HFFc6 (cell line): ENCODE results near the gene RAD51B. TPM values are rescaled to one million over a fixed set of nuclear protein-coding genes. Genes with fewer than 3 reads are reported as not detected.
"Not testable (repeated sequence)": the region's sequence is repeated elsewhere in the genome, so short reads cannot be mapped to it uniquely, and the experiment has no call there.

ENCODE experiments used
- DNase-seq: peaks from one replicate; pipeline ENCODE4 v3.0.0-alpha.2; 2018
- H3K27ac Mint-ChIP-seq: 2 replicates; pipeline ENCODE4 v1.8.0; 2020; ENCODE audit warnings: mild to moderate bottlenecking, mixed read lengths
- H3K27me3 Mint-ChIP-seq: 2 replicates; pipeline ENCODE4 v1.8.0; 2021; ENCODE audit warnings: mild to moderate bottlenecking, moderate library complexity, mixed read lengths; ENCODE audit not compliant: insufficient read depth
- H3K36me3 Mint-ChIP-seq: 2 replicates; pipeline ENCODE4 v1.8.0; 2021; ENCODE audit warnings: low read depth, mixed read lengths
- H3K4me1 Mint-ChIP-seq: 2 replicates; pipeline ENCODE4 v1.8.0; 2020; ENCODE audit warnings: low read depth, mixed read lengths
- H3K4me3 Mint-ChIP-seq: 2 replicates; pipeline ENCODE4 v1.8.0; 2020; ENCODE audit warnings: mild to moderate bottlenecking, moderate library complexity, mixed read lengths
- H3K9me3 Mint-ChIP-seq: 2 replicates; pipeline ENCODE4 v1.8.0; 2020; ENCODE audit warnings: mild to moderate bottlenecking, mixed read lengths
- total RNA-seq, 6 experiments: library from RNA; stranded (reverse); fragmentation: NEBNext Ultra II Directional; extraction: Animal tissue kit (Norgen Biotek cat#: 25700); gene quantifications; 2 replicates in 1 of 6; 3 replicates in 5 of 6; pipeline ENCODE4 v1.2.3, GENCODE V29; 2021
- TF ChIP-seq, protein P1 (sequence below): fragments of 200-600 bp; sonication (generic); IDR thresholded peaks from 2 replicates; pipeline ENCODE4 v1.5.0; 2021; ENCODE audit warnings: antibody characterized with exemption, mild to moderate bottlenecking

RAD51B gene
- total RNA-seq, 6 experiments from 2014 or later = 7.1 to 12.4 (median 9.6) TPM

DNA sequence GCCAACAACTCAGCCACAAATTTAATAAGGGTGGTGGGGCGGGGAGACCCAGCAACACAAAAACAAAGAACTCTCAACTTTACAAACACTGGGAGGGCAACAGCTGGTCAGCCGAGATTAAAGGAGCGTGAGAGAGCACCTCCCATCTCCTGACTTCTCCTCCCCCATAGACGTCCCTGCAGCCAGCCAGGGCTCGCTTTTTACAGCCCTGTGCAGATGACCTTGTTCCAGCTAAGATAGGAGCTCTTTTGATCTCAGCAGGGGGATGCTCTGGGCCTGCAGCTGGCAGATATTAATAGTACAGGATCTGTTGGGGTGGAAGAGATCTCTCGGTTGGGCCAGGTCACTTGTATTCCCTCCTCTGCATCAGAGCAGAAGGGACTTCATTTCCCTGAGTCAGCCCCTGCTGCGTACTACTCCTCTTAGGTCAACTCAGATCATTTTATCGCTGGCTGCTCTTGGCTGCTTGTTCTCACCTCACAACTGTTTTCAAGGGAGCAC, 475.8 kb downstream of the RAD51B start:
- Mint-ChIP-seq H3K27ac (no peak overlapping the region), H3K4me3 (no peak overlapping the region), H3K9me3 (no peaks in the 10 kb centered on the region), H3K36me3 (no peaks in the 10 kb centered on the region), H3K4me1 (peaks cover 16% of the 10 kb centered on the region), H3K27me3 (no peaks in the 10 kb centered on the region; the same call in 1 of the 2 replicates)
- TF ChIP-seq, protein P1, sequence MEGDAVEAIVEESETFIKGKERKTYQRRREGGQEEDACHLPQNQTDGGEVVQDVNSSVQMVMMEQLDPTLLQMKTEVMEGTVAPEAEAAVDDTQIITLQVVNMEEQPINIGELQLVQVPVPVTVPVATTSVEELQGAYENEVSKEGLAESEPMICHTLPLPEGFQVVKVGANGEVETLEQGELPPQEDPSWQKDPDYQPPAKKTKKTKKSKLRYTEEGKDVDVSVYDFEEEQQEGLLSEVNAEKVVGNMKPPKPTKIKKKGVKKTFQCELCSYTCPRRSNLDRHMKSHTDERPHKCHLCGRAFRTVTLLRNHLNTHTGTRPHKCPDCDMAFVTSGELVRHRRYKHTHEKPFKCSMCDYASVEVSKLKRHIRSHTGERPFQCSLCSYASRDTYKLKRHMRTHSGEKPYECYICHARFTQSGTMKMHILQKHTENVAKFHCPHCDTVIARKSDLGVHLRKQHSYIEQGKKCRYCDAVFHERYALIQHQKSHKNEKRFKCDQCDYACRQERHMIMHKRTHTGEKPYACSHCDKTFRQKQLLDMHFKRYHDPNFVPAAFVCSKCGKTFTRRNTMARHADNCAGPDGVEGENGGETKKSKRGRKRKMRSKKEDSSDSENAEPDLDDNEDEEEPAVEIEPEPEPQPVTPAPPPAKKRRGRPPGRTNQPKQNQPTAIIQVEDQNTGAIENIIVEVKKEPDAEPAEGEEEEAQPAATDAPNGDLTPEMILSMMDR = no peak
- DNase-seq = no peak

DNA sequence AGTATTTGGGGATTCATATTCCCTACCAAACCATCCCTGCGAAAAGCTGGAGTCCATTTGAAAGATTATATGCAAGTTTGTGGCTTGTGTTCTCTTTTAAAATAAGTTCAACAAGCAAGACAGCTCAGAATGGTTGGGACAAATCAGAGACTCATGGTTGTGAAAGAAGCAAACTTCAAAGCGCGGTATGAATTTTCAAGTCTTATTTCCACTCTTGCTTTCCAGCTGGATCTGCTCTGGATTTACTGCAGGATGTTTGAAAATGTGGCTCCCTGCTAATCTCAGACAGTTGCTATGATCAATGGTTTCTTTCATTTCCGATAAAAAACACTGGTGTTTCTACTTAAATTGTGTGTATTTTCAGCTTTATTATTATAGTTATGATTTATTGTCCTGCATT, 477.5 kb downstream of the RAD51B start:
- TF ChIP-seq, protein P1 = no peak
- Mint-ChIP-seq H3K4me1 (peaks cover 10% of the 10 kb centered on the region), H3K27ac (no peak overlapping the region), H3K4me3 (no peak overlapping the region), H3K27me3 (no peaks in the 10 kb centered on the region; the same call in 1 of the 2 replicates), H3K36me3 (no peaks in the 10 kb centered on the region), H3K9me3 (no peaks in the 10 kb centered on the region)
- DNase-seq = no peak

DNA sequence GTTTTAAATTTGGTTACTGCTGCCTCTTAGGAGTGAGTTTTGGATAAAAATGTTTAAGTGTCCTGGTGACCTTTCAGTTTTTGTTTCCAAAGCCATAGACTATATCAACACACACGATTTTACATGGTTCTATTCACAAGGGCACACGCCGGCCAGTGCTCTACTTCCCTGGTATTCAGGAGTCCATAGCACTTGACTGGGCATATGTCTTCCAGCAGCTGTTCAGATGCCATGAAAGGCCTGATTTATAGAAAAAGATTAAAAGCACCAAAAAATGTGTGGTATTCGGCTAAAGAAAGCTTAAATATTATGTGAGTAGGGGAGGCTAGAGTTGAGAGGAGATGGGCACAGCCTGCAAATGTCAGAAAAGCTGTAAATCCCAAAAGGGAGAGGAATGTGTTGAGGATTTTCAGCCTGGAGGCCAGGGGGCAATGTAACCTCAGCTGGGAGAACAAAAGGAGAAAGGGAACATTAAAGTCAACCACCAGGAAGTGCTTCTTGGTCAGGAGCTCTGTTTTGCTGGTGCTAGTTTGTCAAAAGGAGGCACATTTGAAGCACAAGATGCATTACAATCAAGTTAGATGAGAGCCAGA, 478.4 kb downstream of the RAD51B start:
- peak; percentile 19 for DNase-seq
- Mint-ChIP-seq H3K27ac (peak overlapping the region; percentile 20; the same call in 1 of the 2 replicates), H3K27me3 (no peaks in the 10 kb centered on the region; the same call in 1 of the 2 replicates), H3K9me3 (no peaks in the 10 kb centered on the region), H3K36me3 (peaks cover 4% of the 10 kb centered on the region; the same call in 1 of the 2 replicates), H3K4me1 (peaks cover 8% of the 10 kb centered on the region), H3K4me3 (no peak overlapping the region)
- TF ChIP-seq, protein P1 = peak; percentile 66

DNA sequence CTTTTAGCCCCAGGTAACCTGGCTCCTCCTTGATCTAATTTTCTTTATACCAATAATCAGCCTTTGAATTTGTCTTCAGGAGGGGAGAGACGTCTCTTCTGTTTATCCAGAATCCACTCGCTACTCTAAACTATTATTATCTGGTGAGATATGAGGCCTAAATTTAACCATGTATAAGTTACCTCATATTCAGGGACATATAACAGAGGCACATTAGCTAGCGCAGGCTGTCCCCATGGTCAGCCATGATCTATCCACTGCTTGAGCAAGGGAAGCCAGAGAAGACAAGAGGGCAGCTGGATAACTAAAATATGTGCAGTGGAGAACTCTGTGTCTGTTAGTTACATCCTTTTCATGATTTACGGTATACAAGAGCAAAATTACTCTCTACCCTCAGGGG, 481.0 kb downstream of the RAD51B start:
- H3K27ac Mint-ChIP-seq = no peak overlapping the region
- no peak overlapping the region for H3K4me3 Mint-ChIP-seq
- no peak for DNase-seq
- peaks cover 8% of the 10 kb centered on the region for H3K4me1 Mint-ChIP-seq
- H3K36me3 Mint-ChIP-seq = peaks cover 5% of the 10 kb centered on the region; the same call in 1 of the 2 replicates
- no peaks in the 10 kb centered on the region for H3K9me3 Mint-ChIP-seq
- TF ChIP-seq, protein P1 = no peak
- H3K27me3 Mint-ChIP-seq = no peaks in the 10 kb centered on the region; the same call in 1 of the 2 replicates

DNA sequence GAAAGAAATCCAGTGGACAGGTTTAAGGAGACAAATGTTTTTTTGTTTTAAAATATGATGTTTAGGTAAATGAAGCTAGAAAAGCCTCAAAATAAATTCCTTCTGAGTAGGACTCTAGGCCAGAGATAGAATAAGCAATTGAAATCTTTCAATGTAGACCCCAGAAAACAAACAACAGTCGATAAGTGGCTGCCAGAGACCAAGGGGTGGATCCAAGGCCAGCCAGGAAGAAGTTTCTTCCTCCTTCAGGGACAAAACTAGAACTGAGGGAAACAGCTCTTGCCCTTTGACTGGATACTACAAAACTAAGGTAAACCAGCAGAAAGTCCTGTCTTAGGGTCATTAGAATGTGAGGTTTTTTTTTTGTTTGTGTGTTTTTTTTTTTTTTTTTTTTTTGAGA, 481.6 kb downstream of the RAD51B start:
- H3K27ac Mint-ChIP-seq = no peak overlapping the region
- H3K4me1 Mint-ChIP-seq = peaks cover 8% of the 10 kb centered on the region
- H3K27me3 Mint-ChIP-seq = no peaks in the 10 kb centered on the region
- no peak for DNase-seq
- H3K4me3 Mint-ChIP-seq = no peak overlapping the region
- H3K36me3 Mint-ChIP-seq = peaks cover 5% of the 10 kb centered on the region; the same call in 1 of the 2 replicates
- TF ChIP-seq, protein P1 = no peak
- H3K9me3 Mint-ChIP-seq = no peaks in the 10 kb centered on the region

DNA sequence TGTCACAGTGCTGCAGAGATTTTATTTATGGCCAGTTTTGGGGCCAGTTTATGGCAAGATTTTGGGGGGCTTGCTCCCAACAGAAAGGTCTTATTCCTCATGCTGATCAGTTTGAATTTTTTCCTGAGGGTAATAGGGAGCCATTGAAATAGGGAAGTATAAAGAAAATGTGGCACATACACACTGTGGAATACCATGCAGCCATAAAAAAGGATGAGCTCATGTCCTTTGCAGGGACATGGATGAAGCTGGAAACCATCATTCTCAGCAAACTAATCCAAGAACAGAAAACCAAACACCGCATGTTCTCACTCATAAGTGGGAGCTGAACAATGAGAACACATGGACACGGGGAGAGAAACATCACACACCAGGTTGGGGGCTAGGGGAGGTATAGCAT, 483.4 kb downstream of the RAD51B start:
- peaks cover 14% of the 10 kb centered on the region for H3K4me1 Mint-ChIP-seq
- H3K4me3 Mint-ChIP-seq, H3K27ac Mint-ChIP-seq, DNase-seq, H3K27me3 Mint-ChIP-seq, H3K36me3 Mint-ChIP-seq, H3K9me3 Mint-ChIP-seq: not testable (repeated sequence)
